Activated naive CD4-positive, alpha-beta T cell treated with anti-CD3 and anti-CD28 coated beads, Interleukin-2, amount 10 ng/mL, durations not matched to agents 7 days and 5 days (primary cell): ENCODE measurements around the gene GNG11.

Source experiments
- CTCF ChIA-PET: fragments of 350-600 bp; sonication (Branson Sonifier 250); formaldehyde crosslinking; loops from one replicate; lab custom pipeline; 2021; ENCODE audit warnings: antibody characterized with exemption; lab: Charles Lee
- DNase-seq: peaks from one replicate; pipeline ENCODE4 v3.0.0-alpha.2; 2020
- H3K27ac Mint-ChIP-seq: one replicate; pipeline ENCODE4 v1.8.0; 2021; ENCODE audit warnings: mild to moderate bottlenecking, moderate library complexity, mixed read lengths
- H3K27me3 Mint-ChIP-seq: one replicate; pipeline ENCODE4 v1.8.0; 2021; ENCODE audit warnings: mild to moderate bottlenecking, mixed read lengths
- H3K36me3 Mint-ChIP-seq: one replicate; pipeline ENCODE4 v1.8.0; 2021; ENCODE audit warnings: mixed read lengths
- H3K4me1 Mint-ChIP-seq: one replicate; pipeline ENCODE4 v1.8.0; 2021; ENCODE audit warnings: mixed read lengths
- H3K4me3 Mint-ChIP-seq: one replicate; pipeline ENCODE4 v1.8.0; 2021; ENCODE audit warnings: mild to moderate bottlenecking, moderate library complexity, mixed read lengths
- H3K9me3 Mint-ChIP-seq: one replicate; pipeline ENCODE4 v1.8.0; 2021; ENCODE audit warnings: mixed read lengths

GNG11 gene

DNA sequence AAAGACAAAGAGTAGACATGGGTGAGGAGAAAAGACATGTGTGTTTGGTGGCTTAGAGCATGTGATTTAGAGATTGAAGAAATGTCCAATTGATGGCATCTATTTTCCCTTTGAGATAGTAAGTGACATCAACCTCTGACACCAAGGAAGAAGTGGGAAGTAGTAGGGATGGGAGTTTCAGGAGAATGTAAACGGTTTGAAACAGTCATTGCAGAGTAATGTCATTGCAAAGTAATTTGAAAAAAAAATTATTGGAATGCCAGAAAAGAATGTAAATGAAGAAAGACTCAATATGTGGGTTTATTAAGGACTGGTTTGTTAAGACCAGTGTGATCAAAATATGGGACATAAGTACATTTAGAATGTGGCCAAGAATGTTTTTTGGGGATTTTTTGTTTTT is 26.6 kb downstream of the GNG11 start:
- H3K4me3 Mint-ChIP-seq: no peak overlapping the region
- no peaks in the 10 kb centered on the region for H3K4me1 Mint-ChIP-seq
- no peak for DNase-seq
- no peaks in the 10 kb centered on the region for H3K36me3 Mint-ChIP-seq
- CTCF ChIA-PET: no interaction called here
- H3K27me3 Mint-ChIP-seq: no peaks in the 10 kb centered on the region
- H3K27ac Mint-ChIP-seq: no peak overlapping the region
- H3K9me3 Mint-ChIP-seq: no peaks in the 10 kb centered on the region

GRCh38 chr7:93948873-93949272 is 27.3 kb downstream of the GNG11 start:
- Mint-ChIP-seq H3K36me3 (no peaks in the 10 kb centered on the region), H3K4me1 (no peaks in the 10 kb centered on the region), H3K27ac (no peak overlapping the region), H3K4me3 (no peak overlapping the region), H3K9me3 (no peaks in the 10 kb centered on the region), H3K27me3 (no peaks in the 10 kb centered on the region)
- DNase-seq: no peak
- CTCF ChIA-PET: no interaction called here

DNA sequence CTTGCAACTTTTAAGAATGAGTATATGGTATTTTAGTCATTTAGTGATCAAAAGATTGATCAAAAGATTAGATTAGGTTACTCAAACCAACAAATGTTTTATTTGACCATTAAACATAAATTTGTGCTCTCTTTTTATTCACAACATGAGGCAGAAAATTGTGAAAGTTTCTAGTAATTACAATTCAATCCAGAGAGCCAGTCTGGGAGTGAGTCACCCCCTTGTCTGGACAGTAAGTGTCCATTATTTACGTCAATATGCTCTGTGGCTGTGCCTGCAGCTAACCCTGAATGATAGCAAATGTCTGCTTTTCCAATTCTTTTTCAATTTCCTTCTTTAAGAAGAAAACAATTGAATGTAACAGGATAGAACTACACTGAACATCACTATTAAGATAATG is 27.9 kb downstream of the GNG11 start:
- Mint-ChIP-seq H3K4me3 (no peak overlapping the region), H3K27ac (no peak overlapping the region), H3K9me3 (no peaks in the 10 kb centered on the region)

GRCh38 chr7:93955304-93955703 is 33.8 kb downstream of the GNG11 start:
- no peaks in the 10 kb centered on the region for H3K27me3 Mint-ChIP-seq
- no peaks in the 10 kb centered on the region for H3K36me3 Mint-ChIP-seq
- no peaks in the 10 kb centered on the region for H3K9me3 Mint-ChIP-seq
- H3K4me3 Mint-ChIP-seq: no peak overlapping the region
- H3K27ac Mint-ChIP-seq: no peak overlapping the region
- DNase-seq: no peak
- CTCF ChIA-PET: no interaction called here
- H3K4me1 Mint-ChIP-seq: no peaks in the 10 kb centered on the region

More for the DNA sequence above, 27.9 kb downstream of the GNG11 start:
- no peaks in the 10 kb centered on the region for H3K4me1 Mint-ChIP-seq
- H3K27me3 Mint-ChIP-seq: no peaks in the 10 kb centered on the region
- no peak for DNase-seq
- CTCF ChIA-PET: no interaction called here
- H3K36me3 Mint-ChIP-seq: no peaks in the 10 kb centered on the region

GRCh38 chr7:93957767-93958166 is 36.2 kb downstream of the GNG11 start:
- DNase-seq: no peak
- Mint-ChIP-seq H3K27me3 (no peaks in the 10 kb centered on the region), H3K36me3 (no peaks in the 10 kb centered on the region), H3K4me3 (no peak overlapping the region), H3K4me1 (no peaks in the 10 kb centered on the region), H3K9me3 (no peaks in the 10 kb centered on the region), H3K27ac (no peak overlapping the region)
- CTCF ChIA-PET: no interaction called here

DNA sequence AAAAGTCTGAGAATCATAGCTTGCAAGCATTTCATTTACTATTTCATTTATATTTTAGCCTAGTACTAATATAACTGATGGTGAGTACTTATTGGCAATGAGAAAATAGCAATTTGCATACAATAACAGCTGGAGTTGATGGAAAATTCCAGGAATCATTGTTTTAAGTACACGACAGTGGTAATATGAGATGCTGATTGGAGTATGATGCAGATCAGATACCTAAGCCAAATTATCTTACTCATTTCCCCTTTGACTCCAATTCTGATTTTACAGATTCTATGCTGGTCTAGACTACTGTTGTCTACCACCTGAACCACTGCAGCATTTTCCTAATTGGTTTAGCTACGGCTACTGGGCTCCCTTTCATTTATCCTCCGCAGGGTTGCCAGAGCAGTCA is 36.7 kb downstream of the GNG11 start:
- no peaks in the 10 kb centered on the region for H3K27me3 Mint-ChIP-seq
- DNase-seq: no peak
- no peaks in the 10 kb centered on the region for H3K4me1 Mint-ChIP-seq
- no peaks in the 10 kb centered on the region for H3K36me3 Mint-ChIP-seq
- H3K9me3 Mint-ChIP-seq: no peaks in the 10 kb centered on the region
- H3K4me3 Mint-ChIP-seq: no peak overlapping the region
- CTCF ChIA-PET: no interaction called here
- no peak overlapping the region for H3K27ac Mint-ChIP-seq

- Mint-ChIP-seq H3K9me3 (no peaks in the 10 kb centered on the region), H3K4me1 (no peaks in the 10 kb centered on the region), H3K27ac (no peak overlapping the region), H3K36me3 (no peaks in the 10 kb centered on the region), H3K27me3 (no peaks in the 10 kb centered on the region), H3K4me3 (no peak overlapping the region)
- CTCF ChIA-PET: no interaction called here
- no peak for DNase-seq
Measured at GRCh38 chr7:93958651-93959050, 37.1 kb downstream of the GNG11 start.

DNA sequence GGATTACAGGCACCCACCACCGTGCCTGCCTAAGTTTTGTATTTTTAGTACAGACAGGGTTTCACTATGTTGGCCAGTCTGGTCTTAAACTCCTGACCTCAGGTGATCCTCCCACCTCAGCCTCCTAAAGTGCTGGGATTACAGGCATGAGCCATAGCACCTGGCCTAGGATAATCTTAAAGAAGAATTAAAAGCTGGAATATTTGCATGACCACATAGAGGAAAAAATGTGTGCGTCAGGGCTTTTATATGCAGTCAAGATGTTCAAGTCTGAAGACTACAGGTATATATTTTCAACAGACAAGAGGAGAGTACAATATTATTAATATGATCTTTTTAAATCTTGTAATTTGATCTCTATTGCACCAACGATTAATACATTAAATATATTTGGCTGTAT is 39.5 kb downstream of the GNG11 start:
- CTCF ChIA-PET: interaction anchor here (0.7 kb wide), 1 partner anchor 9 kb away, joined by 3 read pairs; no protein-coding TSS in a partner anchor
- H3K27ac Mint-ChIP-seq: no peak overlapping the region
- no peaks in the 10 kb centered on the region for H3K4me1 Mint-ChIP-seq
- H3K27me3 Mint-ChIP-seq: no peaks in the 10 kb centered on the region
- no peak for DNase-seq
- H3K36me3 Mint-ChIP-seq: no peaks in the 10 kb centered on the region
- no peak overlapping the region for H3K4me3 Mint-ChIP-seq
- H3K9me3 Mint-ChIP-seq: no peaks in the 10 kb centered on the region

DNA sequence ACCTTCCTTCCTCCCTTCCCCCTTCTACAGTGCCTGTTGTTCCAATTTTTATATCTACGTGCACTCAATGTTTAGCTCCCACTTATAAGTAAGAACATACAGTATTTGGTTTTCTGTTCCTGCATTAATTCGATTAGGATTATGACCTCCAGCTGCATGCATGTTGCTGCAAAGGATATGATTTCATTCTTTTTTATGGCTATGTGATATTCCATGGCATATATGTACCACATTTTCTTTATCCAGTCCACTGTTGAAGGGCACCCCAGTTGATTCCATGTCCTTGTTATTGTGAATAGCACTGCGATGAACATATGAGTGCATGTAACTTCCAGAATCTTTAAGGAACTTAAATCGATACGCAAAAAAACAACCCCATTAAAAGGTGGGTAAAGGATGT is 42.7 kb downstream of the GNG11 start:
- Mint-ChIP-seq H3K27me3 (no peaks in the 10 kb centered on the region), H3K27ac (no peak overlapping the region), H3K36me3 (no peaks in the 10 kb centered on the region), H3K4me1 (no peaks in the 10 kb centered on the region), H3K9me3 (no peaks in the 10 kb centered on the region), H3K4me3 (no peak overlapping the region)
- CTCF ChIA-PET: no interaction called here
- DNase-seq: no peak

- Mint-ChIP-seq H3K4me3 (no peak overlapping the region), H3K4me1 (no peaks in the 10 kb centered on the region), H3K36me3 (no peaks in the 10 kb centered on the region), H3K9me3 (no peaks in the 10 kb centered on the region), H3K27ac (no peak overlapping the region), H3K27me3 (no peaks in the 10 kb centered on the region)
- no peak for DNase-seq
- CTCF ChIA-PET: no interaction called here
Measured at GRCh38 chr7:93964813-93965212, 43.3 kb downstream of the GNG11 start.

GRCh38 chr7:93968911-93969620 is 47.5 kb downstream of the GNG11 start:
- H3K9me3 Mint-ChIP-seq: no peaks in the 10 kb centered on the region
- CTCF ChIA-PET: no interaction called here
- H3K27ac Mint-ChIP-seq: no peak overlapping the region
- H3K4me1 Mint-ChIP-seq: no peaks in the 10 kb centered on the region
- H3K27me3 Mint-ChIP-seq: no peaks in the 10 kb centered on the region
- no peak for DNase-seq
- no peaks in the 10 kb centered on the region for H3K36me3 Mint-ChIP-seq
- H3K4me3 Mint-ChIP-seq: no peak overlapping the region

DNA sequence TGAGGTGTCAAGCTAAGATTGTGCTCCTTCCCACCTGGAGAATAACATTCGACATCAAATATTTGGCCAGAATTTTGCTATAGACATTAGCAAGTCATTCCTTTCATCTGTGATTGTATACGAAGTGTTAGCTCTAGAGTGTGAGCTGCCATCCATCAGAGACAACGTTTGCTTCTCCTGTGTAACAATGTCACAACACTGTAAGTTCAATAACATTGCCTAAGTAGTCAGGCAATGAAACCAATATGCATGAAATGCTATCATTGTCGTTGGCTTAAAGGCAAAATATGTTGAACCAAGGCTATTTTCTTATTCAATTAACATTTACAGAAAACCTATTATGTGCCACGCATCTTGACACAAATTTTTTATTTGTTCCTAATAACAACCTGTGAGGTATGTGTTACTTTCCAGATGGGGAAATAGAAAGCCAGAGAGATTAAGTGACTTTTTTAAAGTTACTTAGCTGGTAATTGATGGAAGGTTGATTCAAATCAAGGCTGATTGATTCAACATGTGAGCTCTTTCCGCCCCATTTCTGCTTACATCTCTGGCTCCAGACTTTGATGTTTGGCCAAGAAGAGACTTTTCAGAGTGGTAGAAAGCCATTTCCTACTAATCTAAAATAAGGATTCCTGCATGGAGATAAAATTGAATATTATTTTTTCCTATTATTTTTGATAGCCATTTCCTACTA is 50.6 kb downstream of the GNG11 start:
- no peak for DNase-seq
- CTCF ChIA-PET: interaction anchor here (0.8 kb wide), 1 partner anchor 10 kb away, joined by 3 read pairs; no protein-coding TSS in a partner anchor
- no peaks in the 10 kb centered on the region for H3K27me3 Mint-ChIP-seq
- H3K9me3 Mint-ChIP-seq: no peaks in the 10 kb centered on the region
- no peaks in the 10 kb centered on the region for H3K4me1 Mint-ChIP-seq
- H3K4me3 Mint-ChIP-seq: no peak overlapping the region
- H3K36me3 Mint-ChIP-seq: no peaks in the 10 kb centered on the region
- no peak overlapping the region for H3K27ac Mint-ChIP-seq

DNA sequence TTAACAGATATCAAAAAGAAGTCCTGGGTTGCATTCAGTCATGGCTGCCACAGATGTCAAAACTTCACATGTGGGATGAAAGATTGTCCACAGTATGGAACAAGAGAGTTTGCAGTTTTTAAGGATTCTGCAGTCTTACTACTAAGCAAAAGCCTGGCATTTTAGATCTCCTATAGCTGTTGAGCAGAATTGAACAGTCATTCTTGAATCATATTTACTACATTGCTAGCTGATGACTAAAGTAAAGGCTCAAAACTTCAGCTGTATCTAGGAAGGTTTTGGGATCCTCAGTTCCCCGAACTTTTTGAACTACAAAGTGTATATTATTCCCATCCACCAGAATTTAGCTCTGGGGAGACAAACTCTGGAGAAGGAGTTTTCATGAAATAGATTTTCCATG is 51.6 kb downstream of the GNG11 start:
- Mint-ChIP-seq H3K4me1 (no peaks in the 10 kb centered on the region), H3K36me3 (no peaks in the 10 kb centered on the region), H3K9me3 (no peaks in the 10 kb centered on the region), H3K27ac (no peak overlapping the region), H3K27me3 (no peaks in the 10 kb centered on the region), H3K4me3 (no peak overlapping the region)
- CTCF ChIA-PET: no interaction called here
- no peak for DNase-seq

DNA sequence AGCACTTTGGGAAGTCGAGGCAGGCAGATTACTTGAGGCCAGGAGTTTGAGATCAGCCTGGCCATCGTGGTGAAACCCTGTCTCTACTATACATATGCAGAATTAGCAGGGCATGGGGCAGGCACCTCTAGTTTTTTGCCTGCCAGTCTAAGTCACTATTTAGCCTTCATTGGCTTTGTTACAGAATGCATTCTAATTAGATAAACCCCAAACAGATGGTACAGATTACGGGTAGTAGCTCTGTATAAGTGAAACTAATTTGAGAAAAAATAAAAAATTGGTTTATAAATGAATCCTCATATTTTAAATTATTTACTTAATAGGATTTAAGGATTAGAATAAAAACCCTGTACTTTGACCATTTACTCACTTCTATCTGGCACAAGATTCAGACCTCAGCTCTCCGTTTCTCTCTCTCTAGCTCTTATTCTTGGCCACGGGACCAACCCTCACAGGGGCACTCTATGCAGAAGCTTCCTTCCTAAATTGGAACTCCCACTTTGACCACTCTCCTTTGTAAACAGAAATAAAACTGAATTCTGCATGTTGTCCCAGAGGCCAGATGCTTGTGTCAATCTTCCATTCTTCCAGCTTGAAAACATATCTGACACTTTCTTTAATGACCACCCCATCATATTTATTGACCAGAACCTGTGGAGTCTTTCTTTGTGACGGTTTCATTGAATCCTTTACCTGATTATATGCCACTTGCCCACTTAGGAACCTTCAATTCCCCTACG is 55.8 kb downstream of the GNG11 start:
- Mint-ChIP-seq H3K9me3 (no peaks in the 10 kb centered on the region), H3K4me1 (no peaks in the 10 kb centered on the region), H3K36me3 (no peaks in the 10 kb centered on the region), H3K4me3 (no peak overlapping the region), H3K27me3 (no peaks in the 10 kb centered on the region), H3K27ac (no peak overlapping the region)
- no peak for DNase-seq
- CTCF ChIA-PET: no interaction called here
